Measurements from ENCODE around the gene RRAGC.
"Not testable (repeated sequence)": the region's sequence is repeated elsewhere in the genome, so short reads cannot be mapped to it uniquely, and the experiment has no call there.

Gene RRAGC

DNA sequence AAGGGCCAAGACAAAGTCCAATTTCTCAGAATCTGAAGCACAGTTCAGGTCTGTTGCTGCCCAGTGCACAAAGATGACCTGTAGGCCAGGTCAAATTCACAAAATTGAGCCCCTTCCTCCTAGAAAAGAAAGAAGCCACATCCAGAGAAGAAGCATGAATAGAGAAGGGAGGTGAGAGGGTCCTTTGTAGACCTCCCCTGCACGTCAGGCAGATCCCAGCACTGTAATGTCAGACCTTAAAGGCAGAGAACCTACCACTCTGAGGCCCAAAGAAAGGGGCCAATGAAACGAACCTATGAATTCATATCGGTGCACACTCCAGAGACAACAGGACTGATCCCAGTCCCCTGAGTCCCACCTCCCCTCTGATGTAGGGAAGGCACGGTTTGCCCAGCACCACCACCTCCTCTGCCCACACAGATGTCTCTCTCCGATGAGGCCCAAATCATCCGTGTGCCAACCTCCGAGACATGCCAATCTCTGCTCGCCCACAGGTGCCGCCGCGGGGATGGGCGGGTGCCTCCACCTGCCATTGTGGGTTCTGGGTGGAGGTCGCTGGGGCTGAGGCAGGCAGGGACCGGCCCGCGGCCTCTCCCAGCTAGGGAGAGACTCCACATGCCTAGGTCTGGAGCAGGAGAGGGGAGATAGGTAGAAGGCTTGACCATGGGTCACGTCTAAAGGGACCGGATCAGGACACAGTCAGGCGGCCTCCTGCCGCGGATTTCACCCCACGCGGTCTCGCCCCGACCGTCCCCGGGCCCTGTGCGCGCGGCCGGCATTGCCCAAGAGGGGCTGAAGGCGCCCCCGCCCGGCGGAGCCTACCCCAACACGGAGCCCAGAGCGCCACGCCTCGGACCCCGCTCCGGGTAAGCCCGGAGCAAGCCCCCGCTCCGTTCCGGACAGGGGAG lies 42.1 kb downstream of the RRAGC start:
- no peak for DNase-seq (ENCODE audit: low read depth, low spot score)

DNA sequence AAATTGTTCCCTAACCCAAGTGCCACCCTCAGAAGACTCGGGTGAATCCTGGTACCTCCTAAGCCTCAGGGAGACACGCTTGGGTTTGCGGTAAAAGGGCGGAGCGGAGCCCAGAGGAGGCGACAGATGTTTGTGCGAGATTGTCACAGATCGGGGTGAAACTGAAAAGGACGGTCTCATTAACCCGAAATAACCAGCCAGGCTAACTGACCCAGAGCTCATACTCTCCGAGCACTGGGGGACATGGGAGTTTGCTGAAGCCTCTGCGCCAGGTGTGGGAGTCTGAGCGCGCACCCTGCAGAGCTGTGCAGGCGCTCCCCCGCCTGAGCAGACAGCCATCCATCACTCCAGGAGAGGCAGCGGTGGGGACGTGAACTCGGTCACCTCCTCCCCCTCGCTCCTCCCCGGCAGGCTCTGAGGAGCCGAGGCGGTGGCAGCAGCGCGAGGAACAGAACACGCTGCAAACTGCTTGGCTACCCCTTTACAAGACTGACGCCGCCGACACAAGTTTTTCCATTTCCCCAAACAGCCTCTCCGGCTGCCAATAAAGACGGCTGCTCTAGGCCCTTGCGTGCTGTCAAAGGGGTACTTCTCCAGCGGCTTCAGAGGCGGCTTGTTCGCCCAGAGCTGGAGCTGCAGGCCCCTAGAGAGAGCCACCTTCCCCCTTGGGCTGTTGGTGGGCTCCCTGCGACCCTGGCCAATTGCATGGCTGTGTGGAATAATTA lies 43.5 kb downstream of the RRAGC start:
- peak; percentile 69 for DNase-seq (ENCODE audit: low read depth, low spot score)

DNA sequence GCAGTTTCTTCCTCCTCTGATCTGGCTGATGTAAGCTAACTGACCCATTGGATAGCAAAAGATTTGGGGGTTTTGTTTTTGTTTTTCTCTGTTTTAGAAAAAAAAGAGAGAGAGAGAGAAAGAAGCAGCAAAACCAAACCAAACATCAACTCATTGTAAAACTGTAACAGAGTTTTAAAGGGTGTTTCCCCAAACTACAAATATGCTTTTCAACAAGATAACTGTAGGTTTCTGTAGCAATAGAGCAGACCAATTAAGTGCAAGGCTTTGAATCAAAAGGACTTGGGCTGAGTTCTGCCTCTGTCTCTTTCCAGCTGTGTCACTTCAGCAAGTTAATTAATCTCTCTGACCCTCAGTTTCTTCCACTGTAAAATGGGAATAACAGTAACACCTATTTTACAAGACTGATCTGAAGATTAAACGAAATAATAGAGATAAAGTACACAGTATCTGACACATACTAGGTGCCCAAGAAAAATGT lies 44.5 kb downstream of the RRAGC start:
- no peak for DNase-seq (ENCODE audit: low read depth, low spot score)

DNA sequence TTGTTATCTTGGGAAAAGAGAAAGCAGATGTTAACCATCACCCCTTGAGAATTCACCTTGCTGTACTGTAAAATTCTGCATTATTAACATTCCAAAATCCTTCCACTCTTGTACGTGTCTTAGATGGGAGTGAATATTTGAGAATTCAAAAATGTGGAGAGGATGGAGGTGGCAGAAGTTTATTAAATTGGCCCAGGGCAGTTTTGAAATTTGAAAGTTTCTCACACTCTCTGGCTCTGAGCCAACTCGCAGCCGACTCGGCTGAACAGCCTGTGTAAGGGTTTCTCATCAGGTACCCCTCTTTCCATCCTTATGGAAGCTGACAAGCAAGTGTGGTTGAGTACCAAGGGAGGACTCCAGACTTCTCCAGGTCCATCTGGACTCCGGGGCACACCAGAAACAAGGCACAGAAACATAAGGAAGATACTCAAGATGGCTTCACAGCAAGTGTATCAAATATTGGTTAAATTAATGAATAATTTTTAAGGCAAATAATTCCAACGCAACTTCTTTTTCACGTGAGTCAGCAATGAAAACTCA lies 45.1 kb downstream of the RRAGC start:
- no peak for DNase-seq (ENCODE audit: low read depth, low spot score)

DNA sequence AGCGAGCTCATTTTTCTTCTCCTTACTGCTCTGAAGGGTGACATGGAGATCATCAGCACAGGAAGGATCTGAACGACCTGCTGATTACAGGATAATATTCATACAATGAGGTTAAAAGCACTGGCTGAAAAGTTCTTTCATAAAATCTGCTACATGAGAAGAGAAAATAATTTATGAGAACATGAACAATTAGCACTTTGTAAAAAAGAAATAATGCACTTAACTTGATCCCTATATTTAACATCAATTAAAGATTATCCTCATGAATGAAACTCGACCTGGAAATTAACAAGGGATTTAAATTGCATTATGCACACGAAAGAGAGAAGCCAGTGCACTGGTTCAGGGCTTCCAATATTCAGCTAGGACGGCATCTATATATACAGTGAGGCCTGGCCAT lies 46.6 kb downstream of the RRAGC start:
- DNase-seq (ENCODE audit: low read depth, low spot score), result no peak

DNA sequence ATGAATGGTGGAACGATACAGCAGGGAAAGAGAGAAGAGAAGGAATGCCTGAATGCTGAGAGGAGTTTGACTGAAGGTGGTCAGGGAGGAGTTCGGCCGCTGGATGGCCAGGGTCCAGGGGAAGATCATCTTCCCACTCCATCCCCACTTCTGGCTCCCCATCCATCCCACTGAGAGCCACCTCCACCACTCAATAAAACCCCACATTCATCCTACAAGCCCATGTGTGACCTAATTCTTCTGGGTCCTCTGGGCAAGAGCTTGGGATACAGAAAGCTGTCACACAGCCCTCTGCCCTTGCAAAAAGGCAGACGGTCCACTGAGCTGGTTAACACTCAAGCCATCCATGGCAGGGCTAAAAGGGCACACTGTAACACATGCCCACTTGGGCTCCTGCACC lies 48.1 kb downstream of the RRAGC start:
- not testable (repeated sequence) for DNase-seq (ENCODE audit: low read depth, low spot score)

DNA sequence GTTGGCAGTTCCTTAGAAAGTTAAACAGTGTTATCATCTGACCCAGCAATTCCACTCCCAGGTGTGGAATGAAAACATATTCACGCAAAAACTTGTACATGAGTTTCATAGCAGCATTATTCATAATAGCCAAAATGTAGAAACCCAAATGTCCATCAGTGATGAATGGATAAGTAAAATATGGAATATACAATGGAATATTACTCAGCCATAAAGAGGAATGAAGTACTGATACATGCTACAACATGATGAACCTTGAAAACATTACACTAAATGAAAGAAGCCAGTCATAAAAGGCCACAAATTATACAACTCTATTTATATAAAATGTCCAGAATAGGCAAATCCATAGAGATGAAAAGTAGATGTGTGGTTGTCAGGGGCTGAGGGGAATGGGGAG lies 53.5 kb downstream of the RRAGC start:
- no peak for DNase-seq (ENCODE audit: low read depth, low spot score)

DNA sequence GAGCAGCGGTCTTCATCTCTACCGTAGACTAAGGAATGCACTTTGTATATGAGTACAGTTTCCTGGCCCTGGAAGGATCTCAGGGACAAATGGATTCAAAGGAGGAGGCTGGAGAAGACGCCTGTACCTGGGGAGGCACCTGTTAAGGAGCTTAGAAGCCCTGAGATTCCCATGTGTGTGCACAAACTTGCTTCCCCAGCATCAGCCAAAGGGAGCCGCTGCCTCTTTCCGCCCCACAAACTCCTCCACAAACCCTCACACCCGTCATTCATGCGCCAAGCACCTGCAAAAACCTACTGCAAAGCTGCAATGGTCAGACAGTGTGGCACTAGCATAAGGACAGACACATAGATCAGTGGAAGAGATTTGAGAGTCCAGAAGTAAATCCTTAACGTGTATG lies 54.5 kb downstream of the RRAGC start:
- DNase-seq (ENCODE audit: low read depth, low spot score), result no peak

DNA sequence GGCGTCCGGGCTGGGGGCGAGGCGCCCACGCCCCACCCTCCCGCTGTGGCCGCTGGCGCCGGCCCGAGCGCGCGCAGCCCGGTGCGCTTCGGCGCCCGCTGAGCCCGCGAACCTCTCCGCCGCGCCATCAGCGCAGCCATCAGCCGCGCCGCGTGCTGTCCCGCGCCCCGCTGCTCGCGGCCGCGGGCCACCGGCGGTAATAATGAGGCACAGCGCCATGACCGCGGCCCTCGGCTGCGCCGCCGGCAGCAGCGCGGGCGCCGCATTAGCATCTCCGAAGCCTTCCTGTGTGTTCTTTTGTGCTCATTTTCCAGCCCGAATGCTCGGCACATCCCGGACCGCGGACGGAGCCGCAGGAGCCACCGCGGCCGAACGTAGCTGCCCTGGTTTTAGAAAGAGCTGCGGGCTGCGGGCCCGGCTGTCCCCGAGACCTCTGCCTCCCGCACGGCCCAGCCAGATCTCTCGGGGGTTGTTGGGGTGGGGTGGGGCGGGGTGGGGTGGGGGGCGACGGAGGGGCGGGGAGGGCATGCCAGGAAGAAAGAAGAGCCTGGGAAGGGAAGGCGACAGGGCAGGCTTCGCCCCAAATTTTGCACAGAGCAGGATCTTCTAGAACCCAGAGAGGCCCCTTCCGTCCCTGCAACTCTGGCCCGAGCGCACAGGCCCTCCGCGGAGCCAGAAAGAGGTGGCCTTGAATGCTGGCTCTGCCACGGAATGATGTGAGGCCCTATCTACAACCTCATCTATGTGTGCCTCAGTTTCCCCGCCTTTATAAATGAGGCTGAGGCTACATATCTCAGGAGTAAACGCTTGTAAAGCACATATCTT lies 55.3 kb downstream of the RRAGC start:
- DNase-seq (ENCODE audit: low read depth, low spot score), result peak; percentile 75

DNA sequence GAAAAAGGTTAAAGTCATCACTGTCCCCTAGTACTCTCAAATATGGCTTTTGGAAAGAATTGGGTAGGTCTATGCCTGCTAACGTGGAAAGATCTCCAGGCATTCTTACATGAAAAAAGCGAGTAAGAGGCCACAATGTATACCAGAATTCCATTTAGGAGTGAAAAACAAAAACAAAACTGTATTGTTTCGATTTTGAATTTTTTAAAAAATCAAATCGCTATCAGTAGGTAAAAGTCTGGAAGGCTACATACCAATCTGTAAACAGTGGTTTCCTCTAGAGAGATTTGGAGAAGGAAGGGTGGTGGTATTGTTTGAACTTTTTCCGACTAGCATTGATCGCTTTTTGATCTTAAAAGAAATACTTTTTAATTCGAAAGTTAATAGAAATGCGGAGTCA lies 55.9 kb downstream of the RRAGC start:
- DNase-seq (ENCODE audit: low read depth, low spot score), result no peak

DNA sequence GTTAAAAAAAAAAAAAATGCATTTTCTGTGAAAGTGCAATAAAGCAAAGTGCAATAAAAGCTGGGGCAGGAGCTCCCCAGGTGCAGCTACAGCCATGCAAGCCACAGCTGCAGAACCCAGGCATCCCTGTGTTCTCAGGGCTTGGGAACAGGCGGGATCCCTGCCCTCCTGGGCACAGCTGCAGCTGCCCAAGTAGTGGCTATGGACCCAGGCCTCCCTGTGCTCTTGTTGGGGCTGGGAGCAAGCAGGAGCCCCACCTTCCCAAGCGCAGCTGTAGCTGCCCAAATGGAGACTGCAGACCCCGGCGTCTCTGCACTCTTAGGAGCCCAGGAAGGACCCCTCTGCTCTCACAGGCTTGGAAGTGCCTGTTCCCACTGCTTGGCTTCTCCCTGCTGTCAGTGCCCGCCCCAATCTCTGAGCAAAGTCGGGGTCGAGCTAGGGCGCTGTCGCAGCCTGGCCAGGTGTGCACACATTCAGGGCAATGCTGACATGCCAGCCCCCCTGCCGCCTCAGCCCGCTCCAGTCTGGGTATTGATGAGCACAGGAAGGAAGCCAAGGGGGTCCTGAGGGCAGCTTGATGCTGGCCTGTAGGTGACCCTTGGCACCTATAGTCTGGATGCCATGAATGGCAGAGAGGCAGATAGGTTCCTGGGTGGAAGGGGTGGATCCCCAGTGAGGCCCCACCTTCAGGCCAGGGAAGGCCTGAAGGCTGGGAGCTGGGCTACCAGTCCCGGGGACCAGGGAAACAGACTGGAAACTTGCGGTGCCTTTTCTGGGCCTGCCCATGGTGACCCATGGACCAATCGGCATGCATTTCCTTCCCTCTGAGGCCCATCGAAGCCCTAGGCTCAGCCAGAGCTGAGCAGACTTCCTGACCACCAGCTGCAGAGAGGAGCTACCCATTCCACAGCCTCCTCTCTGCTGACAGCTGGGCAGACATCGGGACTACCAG lies 58.6 kb downstream of the RRAGC start:
- no peak for DNase-seq (ENCODE audit: low read depth, low spot score)

DNA sequence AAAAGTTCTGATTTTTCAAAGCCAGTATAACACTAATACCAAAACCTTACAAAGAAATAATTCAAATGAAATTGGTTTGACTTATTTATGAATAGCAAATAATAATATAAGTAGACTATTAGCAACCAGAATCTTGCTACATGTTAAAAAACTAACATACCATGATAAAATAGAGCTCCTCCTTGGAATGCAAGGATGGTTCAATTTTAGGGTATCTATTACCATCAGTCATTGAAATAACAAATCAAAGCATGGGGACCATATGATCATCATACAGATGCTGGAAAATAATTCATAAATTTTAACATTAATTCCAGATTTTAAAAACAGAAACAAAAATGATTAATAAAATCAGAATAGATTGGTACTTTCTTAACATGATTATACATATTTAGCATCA lies 66.3 kb downstream of the RRAGC start:
- no peak for DNase-seq (ENCODE audit: low read depth, low spot score)

DNA sequence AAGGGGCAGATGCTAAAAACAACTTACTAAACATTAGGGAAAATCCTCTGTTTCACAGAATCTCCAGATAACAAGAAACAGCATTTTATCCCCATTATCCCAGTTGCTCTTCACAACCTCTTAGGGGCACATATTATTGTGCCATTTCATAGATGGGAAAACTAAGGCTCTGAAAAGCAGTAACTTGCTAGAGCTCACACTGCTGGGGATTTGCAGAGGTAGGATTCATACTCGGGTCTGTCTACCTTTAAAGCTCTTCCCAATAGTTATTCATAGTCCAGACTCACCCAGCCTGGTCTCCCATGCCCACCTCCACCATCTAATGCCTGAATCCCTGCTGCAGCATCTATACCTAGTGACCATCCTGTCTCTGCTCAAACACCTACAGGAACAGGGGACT lies 67.7 kb downstream of the RRAGC start:
- no peak for DNase-seq (ENCODE audit: low read depth, low spot score)

DNA sequence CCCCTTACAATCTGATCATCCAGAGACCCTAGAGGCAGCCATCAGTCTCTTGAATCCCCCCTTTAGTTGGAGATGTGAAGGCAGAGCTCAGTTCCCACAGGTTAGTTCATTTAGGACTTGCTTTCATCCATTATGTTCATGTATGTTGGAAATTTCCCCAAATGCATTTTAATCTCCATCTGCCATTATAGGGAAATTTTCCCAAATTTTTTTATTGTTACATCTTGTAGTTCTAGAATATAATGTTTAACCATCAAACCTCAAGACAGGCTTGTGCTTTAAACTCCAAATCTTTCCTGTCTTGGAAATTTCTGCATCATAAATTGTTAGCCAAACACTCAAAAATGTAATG lies 68.4 kb downstream of the RRAGC start:
- no peak for DNase-seq (ENCODE audit: low read depth, low spot score)

DNA sequence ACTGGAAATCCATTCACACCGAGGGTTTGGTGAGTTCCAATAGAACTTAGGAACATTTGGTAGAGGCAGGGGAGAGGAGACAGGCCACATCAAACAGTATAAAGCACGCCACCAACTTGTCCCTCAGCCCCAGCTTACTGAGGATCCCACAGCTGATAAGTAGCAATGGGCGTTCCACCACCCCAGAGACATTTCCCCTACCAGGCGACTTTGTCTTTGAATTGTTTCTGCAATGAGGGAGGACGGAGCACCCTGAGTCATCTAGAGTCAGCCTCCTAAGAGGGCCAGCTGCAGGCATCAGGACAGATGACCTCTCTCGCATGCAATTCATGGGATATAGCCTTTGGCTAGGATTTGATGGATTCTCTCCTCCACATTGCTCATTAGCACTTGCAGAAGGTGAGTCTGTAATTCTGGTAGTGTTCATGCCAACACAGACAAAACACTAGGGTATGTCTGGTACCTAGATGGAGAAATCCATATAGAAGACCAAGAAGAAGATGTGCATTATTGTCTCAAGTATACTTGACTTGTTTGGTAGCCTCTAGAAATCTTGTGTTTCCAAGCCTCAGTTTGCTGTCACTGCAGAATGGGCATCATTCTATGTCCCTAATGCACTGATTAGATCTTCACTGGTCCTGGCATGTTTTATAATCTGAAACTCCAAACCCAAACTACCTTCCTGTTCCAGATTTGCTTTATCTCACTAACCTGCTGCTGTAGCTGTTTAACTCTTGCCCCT lies 69.0 kb downstream of the RRAGC start:
- no peak for DNase-seq (ENCODE audit: low read depth, low spot score)

DNA sequence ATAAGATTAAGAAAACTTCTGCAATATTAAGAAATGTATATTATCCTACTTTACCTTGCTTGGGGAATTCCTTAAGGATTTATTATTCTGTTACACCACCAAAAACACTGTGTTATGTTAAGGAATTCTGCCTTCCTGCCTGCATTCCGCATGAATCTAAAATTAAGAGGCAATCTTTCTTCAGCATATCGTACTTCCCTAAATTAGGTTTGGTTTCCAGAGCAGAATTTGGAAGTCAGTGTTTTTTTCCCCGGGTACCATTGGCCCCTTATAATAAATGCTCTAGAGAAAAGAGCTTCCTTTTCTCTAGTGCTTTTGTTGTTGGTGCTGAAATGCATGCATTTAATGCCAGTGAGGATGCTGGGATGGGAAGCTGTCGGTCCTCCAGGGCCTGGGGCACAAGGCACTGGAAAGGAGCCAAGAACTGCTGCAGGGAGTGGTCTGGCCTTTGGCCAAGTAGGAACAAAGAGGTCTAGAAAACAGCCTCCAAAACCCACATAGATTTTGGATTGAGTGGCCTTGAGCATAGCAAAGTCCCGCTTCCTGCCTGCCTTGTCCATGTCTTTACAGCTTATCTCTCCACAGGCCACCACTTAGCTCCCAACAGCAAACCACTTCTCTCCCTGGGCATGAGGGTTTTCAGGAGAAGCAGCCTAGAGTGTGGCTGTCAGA lies 69.9 kb downstream of the RRAGC start:
- DNase-seq (ENCODE audit: low read depth, low spot score), result peak; percentile 50

DNA sequence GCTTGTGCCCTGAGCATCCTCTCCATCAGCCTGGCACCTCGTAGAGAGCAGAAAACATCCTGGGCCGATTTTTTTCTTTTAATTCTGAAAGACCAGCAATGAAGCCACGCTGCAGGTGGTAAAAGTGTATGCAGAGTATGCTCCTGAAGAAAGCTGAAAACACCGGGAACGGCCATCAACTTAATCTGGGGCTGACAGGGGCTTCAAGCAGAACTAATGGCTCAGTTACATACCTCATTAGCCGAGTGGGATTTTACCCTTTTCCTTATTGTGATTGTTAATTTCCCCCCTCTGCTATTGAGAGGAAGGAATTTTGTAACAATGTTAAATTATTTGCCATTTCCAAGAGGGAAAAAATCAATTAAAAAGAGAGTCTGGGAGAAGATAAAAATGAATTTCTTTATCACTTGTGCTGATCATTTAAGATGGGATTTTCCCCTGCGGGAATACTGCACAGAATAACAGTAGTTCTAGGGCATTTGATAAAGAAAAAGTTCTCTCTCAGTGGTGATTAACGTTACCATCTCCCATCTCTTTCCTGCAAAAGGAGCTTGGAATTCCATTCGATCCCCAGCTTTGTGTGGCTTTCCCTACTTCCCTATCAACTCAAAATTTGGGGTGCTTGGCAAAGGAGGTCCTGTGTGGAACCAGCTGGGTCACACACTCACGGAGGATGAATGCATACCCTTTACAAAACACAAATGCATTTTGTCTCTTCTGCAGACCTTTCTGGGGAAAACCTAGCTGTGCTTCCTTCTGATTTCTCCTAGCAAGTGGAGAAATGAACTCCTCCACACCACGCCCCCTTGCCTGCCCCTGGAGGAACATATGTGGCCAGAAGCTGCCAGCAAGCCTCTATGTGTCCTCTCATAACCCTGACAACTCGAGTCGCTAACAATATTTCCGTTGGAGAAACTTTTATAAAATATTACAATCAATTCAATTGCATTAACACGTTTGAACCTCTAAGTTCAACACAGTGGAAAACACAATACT lies 70.9 kb downstream of the RRAGC start:
- DNase-seq (ENCODE audit: low read depth, low spot score), result no peak

Measured in ELF-1 (cell line).